Astrocyte (in vitro differentiated cells and primary cell): ENCODE results near the gene SLC9A9. TPM values are rescaled to one million over a fixed set of nuclear protein-coding genes. Genes with fewer than 3 reads are reported as not detected.
A peak's percentile ranks its signal among the peaks of the same experiment; 100 is the strongest.

Experiments used
- DNase-seq: peaks from one replicate; pipeline ENCODE4 v3.0.0-alpha.2; 2010; ENCODE audit warnings: low read depth
- FAIRE-seq: peaks from 2 replicates; lab custom pipeline; 2011; peaks lifted over from hg19 to GRCh38; lab: Jason Lieb, UNC
- H2AFZ ChIP-seq: 2 replicates; pipeline ENCODE4 v1.6.0; 2012; ENCODE audit warnings: low read depth, low read length, inconsistent platforms
- H3K27ac ChIP-seq: 2 replicates; pipeline ENCODE4 v1.5.1; 2011; ENCODE audit warnings: low read depth, low read length, inconsistent platforms
- H3K27me3 ChIP-seq: 2 replicates; pipeline ENCODE4 v1.6.0; 2011; ENCODE audit warnings: low read length, inconsistent platforms; ENCODE audit not compliant: insufficient read depth
- H3K36me3 ChIP-seq: 2 replicates; pipeline ENCODE4 v1.5.1; 2011; ENCODE audit warnings: low read length, inconsistent platforms; ENCODE audit not compliant: insufficient read depth
- H3K4me1 ChIP-seq: 2 replicates; pipeline ENCODE4 v1.5.1; 2011; ENCODE audit warnings: low read length, inconsistent platforms; ENCODE audit not compliant: insufficient read depth
- H3K4me2 ChIP-seq: 2 replicates; pipeline ENCODE4 v1.6.0; 2012; ENCODE audit warnings: low read length, inconsistent platforms
- H3K4me3 ChIP-seq: 2 replicates; pipeline ENCODE4 v1.5.1; 2011; ENCODE audit warnings: low read depth, mild to moderate bottlenecking, low read length, inconsistent platforms; ENCODE audit not compliant: insufficient read depth
- H3K79me2 ChIP-seq: 2 replicates; pipeline ENCODE4 v1.6.0; 2012; ENCODE audit warnings: mild to moderate bottlenecking, low read length, inconsistent platforms; ENCODE audit not compliant: insufficient read depth
- H3K9ac ChIP-seq: 2 replicates; pipeline ENCODE4 v1.6.0; 2012; ENCODE audit warnings: mild to moderate bottlenecking, low read length, inconsistent platforms
- H3K9me3 ChIP-seq: 2 replicates; pipeline ENCODE4 v1.5.1; 2012; ENCODE audit warnings: low read depth, mild to moderate bottlenecking, low read length, inconsistent platforms; ENCODE audit not compliant: insufficient read depth
- H4K20me1 ChIP-seq: 2 replicates; pipeline ENCODE4 v1.6.0; 2012; ENCODE audit warnings: low read length, inconsistent platforms; ENCODE audit not compliant: insufficient read depth
- H3K27ac Mint-ChIP-seq: one replicate; pipeline ENCODE4 v1.8.0; 2021; ENCODE audit warnings: mild to moderate bottlenecking, mixed read lengths; ENCODE audit not compliant: unreplicated experiment
- H3K27me3 Mint-ChIP-seq: one replicate; pipeline ENCODE4 v1.8.0; 2021; ENCODE audit warnings: low read depth, mixed read lengths; ENCODE audit not compliant: unreplicated experiment
- H3K36me3 Mint-ChIP-seq: one replicate; pipeline ENCODE4 v1.8.0; 2021; ENCODE audit warnings: low read depth, mixed read lengths; ENCODE audit not compliant: unreplicated experiment
- H3K4me1 Mint-ChIP-seq: one replicate; pipeline ENCODE4 v1.8.0; 2021; ENCODE audit warnings: low read depth, mixed read lengths; ENCODE audit not compliant: unreplicated experiment
- H3K4me3 Mint-ChIP-seq: one replicate; pipeline ENCODE4 v1.8.0; 2021; ENCODE audit warnings: mild to moderate bottlenecking, moderate library complexity, mixed read lengths; ENCODE audit not compliant: unreplicated experiment
- H3K9me3 Mint-ChIP-seq: one replicate; pipeline ENCODE4 v1.8.0; 2021; ENCODE audit warnings: mild to moderate bottlenecking, mixed read lengths; ENCODE audit not compliant: unreplicated experiment
- EZH2 ChIP-seq: IDR thresholded peaks from 2 replicates; pipeline ENCODE4 v1.6.1; 2012; ENCODE audit warnings: mild to moderate bottlenecking, low read length, inconsistent platforms; ENCODE audit not compliant: insufficient read depth
- total RNA-seq: library from RNA; stranded (reverse); gene quantifications from 2 replicates; pipeline ENCODE4 v1.2.1, GENCODE V29; 2021
- TF ChIP-seq, protein P1 (sequence below): IDR thresholded peaks from 2 replicates; pipeline ENCODE4 v1.5.1; 2011; ENCODE audit warnings: low read depth, mild to moderate bottlenecking, inconsistent platforms, low read length, moderate library complexity; ENCODE audit not compliant: insufficient read depth

The SLC9A9 gene
- total RNA-seq, 1 donor from 2014 or later, result 1.5 TPM

DNA sequence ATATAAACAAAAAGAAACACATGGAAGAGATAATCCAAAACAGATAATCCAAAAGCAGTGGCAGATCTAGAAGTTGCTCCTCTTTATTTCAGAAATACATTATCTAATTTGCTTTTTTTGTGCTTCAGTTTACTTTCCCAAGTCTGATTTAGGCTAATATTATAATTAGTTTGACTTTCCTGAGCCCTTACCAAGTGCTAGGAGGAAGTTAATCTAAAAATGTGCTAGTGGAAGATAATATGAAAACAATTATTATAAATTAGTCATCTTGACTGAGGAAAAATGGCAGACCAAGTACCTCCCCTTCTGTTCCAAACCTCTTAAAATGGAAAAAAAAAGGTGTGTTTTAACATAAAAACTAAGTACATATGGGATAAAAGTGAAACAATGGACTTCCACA lies 17.5 kb downstream of the SLC9A9 start:
- no peaks in the 10 kb centered on the region for H3K9me3 Mint-ChIP-seq
- Histone ChIP-seq H4K20me1 (no peaks in the 10 kb centered on the region), H2AFZ (no peak overlapping the region), H3K4me2 (peak overlapping the region; percentile 55), H3K9me3 (no peaks in the 10 kb centered on the region), H3K4me1 (peaks cover 6% of the 10 kb centered on the region), H3K27ac (peak overlapping the region; percentile 18), H3K4me3 (no peak overlapping the region), H3K27me3 (no peaks in the 10 kb centered on the region), H3K36me3 (no peaks in the 10 kb centered on the region), H3K79me2 (no peaks in the 10 kb centered on the region), H3K9ac (no peak overlapping the region)
- H3K27ac Mint-ChIP-seq, result peak overlapping the region; percentile 16
- no peaks in the 10 kb centered on the region for H3K36me3 Mint-ChIP-seq
- FAIRE-seq (no peak), DNase-seq (no peak)
- TF ChIP-seq, protein P1, sequence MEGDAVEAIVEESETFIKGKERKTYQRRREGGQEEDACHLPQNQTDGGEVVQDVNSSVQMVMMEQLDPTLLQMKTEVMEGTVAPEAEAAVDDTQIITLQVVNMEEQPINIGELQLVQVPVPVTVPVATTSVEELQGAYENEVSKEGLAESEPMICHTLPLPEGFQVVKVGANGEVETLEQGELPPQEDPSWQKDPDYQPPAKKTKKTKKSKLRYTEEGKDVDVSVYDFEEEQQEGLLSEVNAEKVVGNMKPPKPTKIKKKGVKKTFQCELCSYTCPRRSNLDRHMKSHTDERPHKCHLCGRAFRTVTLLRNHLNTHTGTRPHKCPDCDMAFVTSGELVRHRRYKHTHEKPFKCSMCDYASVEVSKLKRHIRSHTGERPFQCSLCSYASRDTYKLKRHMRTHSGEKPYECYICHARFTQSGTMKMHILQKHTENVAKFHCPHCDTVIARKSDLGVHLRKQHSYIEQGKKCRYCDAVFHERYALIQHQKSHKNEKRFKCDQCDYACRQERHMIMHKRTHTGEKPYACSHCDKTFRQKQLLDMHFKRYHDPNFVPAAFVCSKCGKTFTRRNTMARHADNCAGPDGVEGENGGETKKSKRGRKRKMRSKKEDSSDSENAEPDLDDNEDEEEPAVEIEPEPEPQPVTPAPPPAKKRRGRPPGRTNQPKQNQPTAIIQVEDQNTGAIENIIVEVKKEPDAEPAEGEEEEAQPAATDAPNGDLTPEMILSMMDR, result no peak
- no peak for TF ChIP-seq EZH2
- H3K27me3 Mint-ChIP-seq, result no peaks in the 10 kb centered on the region
- H3K4me1 Mint-ChIP-seq, result peaks cover 10% of the 10 kb centered on the region
- H3K4me3 Mint-ChIP-seq, result no peak overlapping the region

DNA sequence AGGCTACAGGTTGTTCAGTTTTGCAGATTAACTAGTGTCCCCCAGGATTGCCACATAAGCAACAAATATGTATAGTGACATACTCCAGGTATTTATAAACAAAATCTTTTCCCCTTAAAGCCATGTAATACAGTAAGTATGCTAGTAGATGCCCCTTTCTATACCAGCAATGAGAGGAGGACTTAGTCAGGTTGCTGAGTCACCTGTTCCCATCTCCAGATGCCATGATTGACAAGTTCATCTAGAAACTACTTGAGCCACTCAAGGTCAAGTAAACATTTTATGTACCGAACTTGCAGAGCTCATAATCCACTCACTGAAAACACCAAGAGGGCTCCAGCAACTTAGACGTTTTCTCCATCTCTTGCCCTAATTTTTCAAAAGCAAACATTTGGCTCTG lies 18.2 kb downstream of the SLC9A9 start:
- no peak overlapping the region for H3K27ac ChIP-seq
- TF ChIP-seq EZH2, result no peak
- TF ChIP-seq, protein P1, result no peak
- no peak overlapping the region for H3K9ac ChIP-seq
- H3K36me3 ChIP-seq, result no peaks in the 10 kb centered on the region
- peaks cover 6% of the 10 kb centered on the region for H3K4me1 ChIP-seq
- no peak overlapping the region for H3K4me3 ChIP-seq
- no peaks in the 10 kb centered on the region for H3K79me2 ChIP-seq
- H4K20me1 ChIP-seq, result no peaks in the 10 kb centered on the region
- no peaks in the 10 kb centered on the region for H3K36me3 Mint-ChIP-seq
- DNase-seq (no peak), FAIRE-seq (no peak)
- H3K27ac Mint-ChIP-seq, result no peak overlapping the region
- peaks cover 10% of the 10 kb centered on the region for H3K4me1 Mint-ChIP-seq
- no peak overlapping the region for H3K4me2 ChIP-seq
- no peak overlapping the region for H3K4me3 Mint-ChIP-seq
- no peaks in the 10 kb centered on the region for H3K27me3 Mint-ChIP-seq
- H3K9me3 ChIP-seq, result no peaks in the 10 kb centered on the region
- H3K9me3 Mint-ChIP-seq, result no peaks in the 10 kb centered on the region
- no peaks in the 10 kb centered on the region for H3K27me3 ChIP-seq
- no peak overlapping the region for H2AFZ ChIP-seq

DNA sequence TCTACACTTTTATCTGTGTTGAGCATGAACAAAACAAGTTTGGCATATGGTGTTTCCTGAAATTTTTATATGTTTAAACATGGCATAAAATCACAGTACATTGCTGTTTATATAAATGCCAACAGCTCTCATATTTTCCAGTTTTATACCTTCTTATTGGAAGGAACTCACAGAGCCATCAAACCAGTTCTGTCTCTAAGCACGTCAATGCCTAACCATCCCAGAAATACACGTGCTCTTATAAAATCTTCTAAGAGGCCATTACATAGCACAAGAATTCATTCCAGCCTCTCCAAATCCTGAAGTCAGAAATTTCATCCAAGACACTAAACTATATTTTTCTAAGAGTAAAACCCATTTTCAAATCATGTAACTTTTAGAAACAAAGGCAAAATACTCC lies 20.8 kb downstream of the SLC9A9 start:
- Mint-ChIP-seq H3K9me3 (no peaks in the 10 kb centered on the region), H3K36me3 (no peaks in the 10 kb centered on the region), H3K27me3 (no peaks in the 10 kb centered on the region), H3K4me3 (no peak overlapping the region), H3K27ac (no peak overlapping the region), H3K4me1 (peaks cover 10% of the 10 kb centered on the region)
- DNase-seq (no peak), FAIRE-seq (no peak)
- H3K27ac ChIP-seq, result no peak overlapping the region
- TF ChIP-seq, protein P1, result no peak
- no peak for TF ChIP-seq EZH2
- H3K36me3 ChIP-seq, result no peaks in the 10 kb centered on the region
- H3K79me2 ChIP-seq, result no peaks in the 10 kb centered on the region
- no peaks in the 10 kb centered on the region for H3K27me3 ChIP-seq
- no peak overlapping the region for H3K4me2 ChIP-seq
- H3K4me3 ChIP-seq, result no peak overlapping the region
- H3K9ac ChIP-seq, result no peak overlapping the region
- no peak overlapping the region for H2AFZ ChIP-seq
- H4K20me1 ChIP-seq, result no peaks in the 10 kb centered on the region
- H3K4me1 ChIP-seq, result peaks cover 6% of the 10 kb centered on the region
- H3K9me3 ChIP-seq, result no peaks in the 10 kb centered on the region
